Neural cell (in vitro differentiated cells): ENCODE measurements around the gene LRP1-AS. TPM values are rescaled to one million over a fixed set of nuclear protein-coding genes. Genes with fewer than 3 reads are reported as not detected.

Experiments
- H2AFZ ChIP-seq: fragments of 200-600, 300-800 bp; sonication (generic), shearing (Covaris generic); 2 replicates; pipeline ENCODE4 v1.6.0; 2014; ENCODE audit warnings: low read depth, mild to moderate bottlenecking, antibody characterized with exemption, low read length, moderate library complexity
- H3F3A ChIP-seq: fragments of 200-600 bp; shearing (Covaris generic); 2 replicates; pipeline ENCODE4 v1.6.1; 2016; ENCODE audit warnings: mild to moderate bottlenecking, moderate library complexity, mixed read lengths, antibody characterized with exemption, low read length; ENCODE audit not compliant: insufficient read depth, poor library complexity, severe bottlenecking
- H3K27ac ChIP-seq: fragments of 200-600, 300-800 bp; sonication (generic), shearing (Covaris generic); 2 replicates; pipeline ENCODE4 v1.5.1; 2014; ENCODE audit warnings: mild to moderate bottlenecking, low read length, moderate library complexity
- H3K27me3 ChIP-seq: fragments of 300-800, 200-600 bp; sonication (generic), shearing (Covaris generic); 2 replicates; pipeline ENCODE4 v1.6.0; 2014; ENCODE audit warnings: mild to moderate bottlenecking, low read depth, low read length, moderate library complexity; ENCODE audit not compliant: insufficient read depth
- H3K36me3 ChIP-seq: fragments of 300-800, 200-600 bp; sonication (generic), shearing (Covaris generic); 2 replicates; pipeline ENCODE4 v1.5.1; 2014; ENCODE audit warnings: mild to moderate bottlenecking, antibody characterized with exemption, low read length, moderate library complexity; ENCODE audit not compliant: insufficient read depth
- H3K4me2 ChIP-seq: fragments of 300-800, 200-600 bp; sonication (generic), shearing (Covaris generic); 2 replicates; pipeline ENCODE4 v1.6.0; 2014; ENCODE audit warnings: mild to moderate bottlenecking, low read length
- H3K4me3 ChIP-seq: fragments of 300-800, 200-600 bp; sonication (generic), shearing (Covaris generic); 2 replicates; pipeline ENCODE4 v1.5.1; 2014; ENCODE audit warnings: mild to moderate bottlenecking, low read length, moderate library complexity
- H3K79me2 ChIP-seq: fragments of 200-600 bp; shearing (Covaris generic); replicated peaks from 2 replicates; pipeline ENCODE4 v1.6.0; 2014; ENCODE audit warnings: mild to moderate bottlenecking, low read length, moderate library complexity; ENCODE audit not compliant: insufficient read depth
- H3K9ac ChIP-seq: fragments of 300-800, 200-600 bp; sonication (generic), shearing (Covaris generic); 2 replicates; pipeline ENCODE4 v1.6.1; 2016; ENCODE audit warnings: mild to moderate bottlenecking, low read length, mixed read lengths
- H3K9me2 ChIP-seq: fragments of 200-600 bp; shearing (Covaris generic); 2 replicates; pipeline ENCODE4 v1.6.1; 2016; ENCODE audit warnings: mild to moderate bottlenecking, low read length, mixed read lengths; ENCODE audit not compliant: insufficient read depth
- H3K9me3 ChIP-seq: fragments of 200-600, 300-800 bp; sonication (generic), shearing (Covaris generic); 2 replicates; pipeline ENCODE4 v1.6.1; 2016; ENCODE audit warnings: mild to moderate bottlenecking, mixed run types, low read length, moderate library complexity, mixed read lengths
- H4K20me1 ChIP-seq: fragments of 200-600 bp; shearing (Covaris generic); 2 replicates; pipeline ENCODE4 v1.6.1; 2016; ENCODE audit warnings: mild to moderate bottlenecking, mixed run types; ENCODE audit not compliant: insufficient read depth
- EP300 ChIP-seq: fragments of 450-650 bp; conservative IDR thresholded peaks from 2 replicates; pipeline ENCODE4 v1.6.1; 2014; ENCODE audit warnings: antibody characterized with exemption, mild to moderate bottlenecking, moderate library complexity; ENCODE audit not compliant: poor library complexity, severe bottlenecking
- EZH2 ChIP-seq: fragments of 200-600, 300-800 bp; shearing (Covaris generic), sonication (generic); IDR thresholded peaks from 2 replicates; pipeline ENCODE4 v1.6.1; 2014; ENCODE audit warnings: antibody characterized with exemption, low read length, borderline replicate concordance, mild to moderate bottlenecking; ENCODE audit not compliant: insufficient read depth, poor library complexity, severe bottlenecking
- MXI1 ChIP-seq: fragments of 450-650 bp; conservative IDR thresholded peaks from 2 replicates; pipeline ENCODE4 v1.6.1; 2014; ENCODE audit warnings: antibody characterized with exemption, mild to moderate bottlenecking; ENCODE audit not compliant: poor library complexity, severe bottlenecking
- POLR2AphosphoS5 ChIP-seq: IDR thresholded peaks from 2 replicates; pipeline ENCODE4 v1.6.1; 2012
- RAD21 ChIP-seq: fragments of 450-650 bp; conservative IDR thresholded peaks from 2 replicates; pipeline ENCODE4 v1.6.1; 2014; ENCODE audit warnings: antibody characterized with exemption, mild to moderate bottlenecking, moderate library complexity
- SMC3 ChIP-seq: fragments of 450-650 bp; conservative IDR thresholded peaks from 2 replicates; pipeline ENCODE4 v1.6.1; 2014; ENCODE audit warnings: antibody characterized with exemption, mild to moderate bottlenecking, moderate library complexity; ENCODE audit not compliant: poor library complexity
- TAF1 ChIP-seq: IDR thresholded peaks from 2 replicates; pipeline ENCODE4 v1.6.1; 2012; ENCODE audit warnings: low read depth
- polyA plus RNA-seq: library from polyadenylated mRNA; depleted of rRNA; stranded (reverse); fragments of >200 nt; gene quantifications from 2 replicates; pipeline ENCODE4 v1.2.3, GENCODE V29; 2014
- TF ChIP-seq, protein P1 (sequence below): IDR thresholded peaks from 2 replicates; pipeline ENCODE4 v1.6.1; 2012; ENCODE audit warnings: borderline replicate concordance
- TF ChIP-seq, protein P2 (sequence below): fragments of 450-650 bp; IDR thresholded peaks from 2 replicates; pipeline ENCODE4 v1.5.1; 2014; ENCODE audit warnings: antibody characterized with exemption, mild to moderate bottlenecking, moderate library complexity; ENCODE audit not compliant: poor library complexity, severe bottlenecking

LRP1-AS gene
- polyA plus RNA-seq, 1 donor from 2014 or later: not detected

DNA sequence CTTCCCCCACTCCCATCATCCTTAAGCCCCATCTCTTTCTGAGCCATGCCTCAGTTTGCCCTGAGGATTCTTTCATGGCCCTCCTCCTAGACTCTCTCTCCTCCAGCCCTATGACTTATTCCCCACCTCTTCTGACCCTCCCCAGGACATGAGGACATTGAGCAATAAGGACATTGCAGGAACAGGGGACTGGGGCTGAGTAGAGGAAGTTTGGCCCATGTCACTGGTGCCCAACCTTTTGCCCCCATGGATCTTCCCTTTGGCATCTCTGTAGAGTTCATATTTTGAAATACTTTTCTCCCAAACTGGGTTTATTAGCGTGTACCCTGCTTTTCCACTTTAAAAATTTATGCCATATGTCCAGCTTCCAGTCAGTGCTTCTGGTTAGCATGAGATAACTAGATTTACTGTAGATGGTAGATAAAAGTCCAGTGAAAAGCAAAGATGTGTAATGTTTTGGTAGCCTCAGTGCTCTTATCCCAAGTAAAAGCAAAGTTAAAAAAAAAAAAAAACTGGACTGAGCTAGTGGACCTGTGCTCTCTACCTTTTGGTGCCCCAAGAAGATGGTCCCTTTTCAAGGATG is 6.1 kb upstream of the LRP1-AS start:
- no peak overlapping the region for H3K4me2 ChIP-seq

GRCh38 chr12:57152639-57153038 is 5.2 kb upstream of the LRP1-AS start:
- Histone ChIP-seq H2AFZ (no peak overlapping the region), H3K4me3 (no peak overlapping the region), H3K4me2 (no peak overlapping the region), H4K20me1 (no peaks in the 10 kb centered on the region), H3K79me2 (no peaks in the 10 kb centered on the region), H3K27me3 (no peaks in the 10 kb centered on the region), H3K9me3 (no peaks in the 10 kb centered on the region), H3K9ac (no peak overlapping the region), H3K27ac (no peak overlapping the region), H3F3A (no peaks in the 10 kb centered on the region), H3K36me3 (peaks cover 7% of the 10 kb centered on the region), H3K9me2 (no peaks in the 10 kb centered on the region)
- TF ChIP-seq EP300 (no peak), MXI1 (no peak), EZH2 (no peak), RAD21 (no peak), TAF1 (no peak), SMC3 (no peak), POLR2AphosphoS5 (no peak)
- TF ChIP-seq, protein P1, sequence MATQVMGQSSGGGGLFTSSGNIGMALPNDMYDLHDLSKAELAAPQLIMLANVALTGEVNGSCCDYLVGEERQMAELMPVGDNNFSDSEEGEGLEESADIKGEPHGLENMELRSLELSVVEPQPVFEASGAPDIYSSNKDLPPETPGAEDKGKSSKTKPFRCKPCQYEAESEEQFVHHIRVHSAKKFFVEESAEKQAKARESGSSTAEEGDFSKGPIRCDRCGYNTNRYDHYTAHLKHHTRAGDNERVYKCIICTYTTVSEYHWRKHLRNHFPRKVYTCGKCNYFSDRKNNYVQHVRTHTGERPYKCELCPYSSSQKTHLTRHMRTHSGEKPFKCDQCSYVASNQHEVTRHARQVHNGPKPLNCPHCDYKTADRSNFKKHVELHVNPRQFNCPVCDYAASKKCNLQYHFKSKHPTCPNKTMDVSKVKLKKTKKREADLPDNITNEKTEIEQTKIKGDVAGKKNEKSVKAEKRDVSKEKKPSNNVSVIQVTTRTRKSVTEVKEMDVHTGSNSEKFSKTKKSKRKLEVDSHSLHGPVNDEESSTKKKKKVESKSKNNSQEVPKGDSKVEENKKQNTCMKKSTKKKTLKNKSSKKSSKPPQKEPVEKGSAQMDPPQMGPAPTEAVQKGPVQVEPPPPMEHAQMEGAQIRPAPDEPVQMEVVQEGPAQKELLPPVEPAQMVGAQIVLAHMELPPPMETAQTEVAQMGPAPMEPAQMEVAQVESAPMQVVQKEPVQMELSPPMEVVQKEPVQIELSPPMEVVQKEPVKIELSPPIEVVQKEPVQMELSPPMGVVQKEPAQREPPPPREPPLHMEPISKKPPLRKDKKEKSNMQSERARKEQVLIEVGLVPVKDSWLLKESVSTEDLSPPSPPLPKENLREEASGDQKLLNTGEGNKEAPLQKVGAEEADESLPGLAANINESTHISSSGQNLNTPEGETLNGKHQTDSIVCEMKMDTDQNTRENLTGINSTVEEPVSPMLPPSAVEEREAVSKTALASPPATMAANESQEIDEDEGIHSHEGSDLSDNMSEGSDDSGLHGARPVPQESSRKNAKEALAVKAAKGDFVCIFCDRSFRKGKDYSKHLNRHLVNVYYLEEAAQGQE: no peak
- TF ChIP-seq, protein P2, sequence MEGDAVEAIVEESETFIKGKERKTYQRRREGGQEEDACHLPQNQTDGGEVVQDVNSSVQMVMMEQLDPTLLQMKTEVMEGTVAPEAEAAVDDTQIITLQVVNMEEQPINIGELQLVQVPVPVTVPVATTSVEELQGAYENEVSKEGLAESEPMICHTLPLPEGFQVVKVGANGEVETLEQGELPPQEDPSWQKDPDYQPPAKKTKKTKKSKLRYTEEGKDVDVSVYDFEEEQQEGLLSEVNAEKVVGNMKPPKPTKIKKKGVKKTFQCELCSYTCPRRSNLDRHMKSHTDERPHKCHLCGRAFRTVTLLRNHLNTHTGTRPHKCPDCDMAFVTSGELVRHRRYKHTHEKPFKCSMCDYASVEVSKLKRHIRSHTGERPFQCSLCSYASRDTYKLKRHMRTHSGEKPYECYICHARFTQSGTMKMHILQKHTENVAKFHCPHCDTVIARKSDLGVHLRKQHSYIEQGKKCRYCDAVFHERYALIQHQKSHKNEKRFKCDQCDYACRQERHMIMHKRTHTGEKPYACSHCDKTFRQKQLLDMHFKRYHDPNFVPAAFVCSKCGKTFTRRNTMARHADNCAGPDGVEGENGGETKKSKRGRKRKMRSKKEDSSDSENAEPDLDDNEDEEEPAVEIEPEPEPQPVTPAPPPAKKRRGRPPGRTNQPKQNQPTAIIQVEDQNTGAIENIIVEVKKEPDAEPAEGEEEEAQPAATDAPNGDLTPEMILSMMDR: no peak

More for the DNA sequence above, 6.1 kb upstream of the LRP1-AS start:
- no peaks in the 10 kb centered on the region for H3K9me3 ChIP-seq
- no peaks in the 10 kb centered on the region for H3K79me2 ChIP-seq
- no peak overlapping the region for H3K27ac ChIP-seq
- H3K4me3 ChIP-seq: no peak overlapping the region
- no peak overlapping the region for H2AFZ ChIP-seq
- H3F3A ChIP-seq: no peaks in the 10 kb centered on the region
- peaks cover 7% of the 10 kb centered on the region for H3K36me3 ChIP-seq
- H3K9ac ChIP-seq: no peak overlapping the region
- no peaks in the 10 kb centered on the region for H3K27me3 ChIP-seq
- no peaks in the 10 kb centered on the region for H3K9me2 ChIP-seq
- TF ChIP-seq EZH2 (no peak), EP300 (no peak), MXI1 (no peak), TAF1 (no peak), POLR2AphosphoS5 (no peak), RAD21 (no peak), SMC3 (no peak)
- TF ChIP-seq, protein P1: no peak
- TF ChIP-seq, protein P2: no peak
- H4K20me1 ChIP-seq: no peaks in the 10 kb centered on the region
